Progenitor cell of endocrine pancreas (in vitro differentiated cells): ENCODE data around the gene RASAL1. TPM values are rescaled to one million over a fixed set of nuclear protein-coding genes. Genes with fewer than 3 reads are reported as not detected.

Experiments used
- DNase-seq: peaks from one replicate; pipeline ENCODE4 v3.0.0; 2021; ENCODE audit warnings: low spot score; ENCODE audit not compliant: unreplicated experiment
- H3K27ac Mint-ChIP-seq: 2 replicates; pipeline ENCODE4 v1.8.0; 2021; ENCODE audit warnings: mild to moderate bottlenecking, moderate library complexity, mixed read lengths
- H3K27me3 Mint-ChIP-seq: 2 replicates; pipeline ENCODE4 v1.8.0; 2021; ENCODE audit warnings: mixed read lengths
- H3K36me3 Mint-ChIP-seq: 2 replicates; pipeline ENCODE4 v1.8.0; 2022; ENCODE audit warnings: mixed read lengths; ENCODE audit not compliant: insufficient read depth
- H3K4me1 Mint-ChIP-seq: 2 replicates; pipeline ENCODE4 v1.8.0; 2021; ENCODE audit warnings: low read depth, mixed read lengths
- H3K4me3 Mint-ChIP-seq: 2 replicates; pipeline ENCODE4 v1.8.0; 2021; ENCODE audit warnings: low read depth, mild to moderate bottlenecking, moderate library complexity, mixed read lengths
- H3K9me3 Mint-ChIP-seq: 2 replicates; pipeline ENCODE4 v1.8.0; 2021; ENCODE audit warnings: low read depth, mixed read lengths
- total RNA-seq: library from RNA; stranded (reverse); gene quantifications from 2 replicates; pipeline ENCODE4 v1.2.1, GENCODE V29; 2021
- TF ChIP-seq, protein P1 (sequence below): fragments of 200-600 bp; sonication (generic); IDR thresholded peaks from one replicate; pipeline ENCODE4 v1.5.0; 2021; ENCODE audit warnings: antibody characterized with exemption, mild to moderate bottlenecking; ENCODE audit not compliant: unreplicated experiment

RASAL1 gene
- total RNA-seq, 1 donor from 2014 or later: 0.46 TPM

DNA sequence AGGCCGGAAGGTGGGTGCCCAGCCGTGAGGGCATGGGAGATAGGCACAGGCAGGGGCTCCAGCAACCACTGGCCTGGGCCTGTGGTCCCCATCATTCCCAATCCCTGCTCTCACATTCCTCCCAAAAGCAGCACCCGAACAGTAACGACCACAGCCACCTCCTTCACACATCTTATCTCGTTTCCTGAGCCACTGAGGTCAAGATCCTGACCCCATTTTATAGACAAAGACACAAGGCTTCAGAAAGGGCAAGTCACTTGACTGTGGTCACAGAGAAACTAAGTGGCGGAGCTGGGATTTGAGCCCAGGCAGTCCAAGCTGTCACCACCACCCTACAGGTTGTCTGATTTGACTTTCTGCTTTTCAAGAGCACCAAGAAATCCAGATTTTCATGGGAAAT lies 40.2 kb downstream of the RASAL1 start:
- no peak overlapping the region for H3K4me3 Mint-ChIP-seq

DNA sequence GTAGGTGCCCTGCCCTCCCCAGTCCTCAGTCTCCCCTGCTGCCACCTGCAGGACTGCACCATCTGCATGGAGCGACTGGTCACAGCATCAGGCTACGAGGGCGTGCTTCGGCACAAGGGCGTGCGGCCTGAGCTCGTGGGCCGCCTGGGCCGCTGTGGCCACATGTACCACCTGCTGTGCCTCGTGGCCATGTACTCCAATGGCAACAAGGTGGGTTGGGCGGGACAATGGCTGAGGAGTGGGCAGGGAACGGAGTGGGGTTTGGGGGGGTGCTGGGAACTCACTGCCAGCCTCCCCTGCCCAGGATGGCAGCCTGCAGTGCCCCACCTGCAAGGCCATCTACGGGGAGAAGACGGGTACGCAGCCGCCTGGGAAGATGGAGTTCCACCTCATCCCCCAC lies 40.8 kb downstream of the RASAL1 start:
- H3K27me3 Mint-ChIP-seq: peaks cover 40% of the 10 kb centered on the region
- DNase-seq: no peak
- no peak overlapping the region for H3K27ac Mint-ChIP-seq
- H3K36me3 Mint-ChIP-seq: no peaks in the 10 kb centered on the region
- TF ChIP-seq, protein P1, sequence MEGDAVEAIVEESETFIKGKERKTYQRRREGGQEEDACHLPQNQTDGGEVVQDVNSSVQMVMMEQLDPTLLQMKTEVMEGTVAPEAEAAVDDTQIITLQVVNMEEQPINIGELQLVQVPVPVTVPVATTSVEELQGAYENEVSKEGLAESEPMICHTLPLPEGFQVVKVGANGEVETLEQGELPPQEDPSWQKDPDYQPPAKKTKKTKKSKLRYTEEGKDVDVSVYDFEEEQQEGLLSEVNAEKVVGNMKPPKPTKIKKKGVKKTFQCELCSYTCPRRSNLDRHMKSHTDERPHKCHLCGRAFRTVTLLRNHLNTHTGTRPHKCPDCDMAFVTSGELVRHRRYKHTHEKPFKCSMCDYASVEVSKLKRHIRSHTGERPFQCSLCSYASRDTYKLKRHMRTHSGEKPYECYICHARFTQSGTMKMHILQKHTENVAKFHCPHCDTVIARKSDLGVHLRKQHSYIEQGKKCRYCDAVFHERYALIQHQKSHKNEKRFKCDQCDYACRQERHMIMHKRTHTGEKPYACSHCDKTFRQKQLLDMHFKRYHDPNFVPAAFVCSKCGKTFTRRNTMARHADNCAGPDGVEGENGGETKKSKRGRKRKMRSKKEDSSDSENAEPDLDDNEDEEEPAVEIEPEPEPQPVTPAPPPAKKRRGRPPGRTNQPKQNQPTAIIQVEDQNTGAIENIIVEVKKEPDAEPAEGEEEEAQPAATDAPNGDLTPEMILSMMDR: no peak
- no peak overlapping the region for H3K4me3 Mint-ChIP-seq
- no peaks in the 10 kb centered on the region for H3K9me3 Mint-ChIP-seq
- H3K4me1 Mint-ChIP-seq: peaks cover 2% of the 10 kb centered on the region

More for the DNA sequence above, 40.2 kb downstream of the RASAL1 start:
- TF ChIP-seq, protein P1: no peak
- peaks cover 2% of the 10 kb centered on the region for H3K4me1 Mint-ChIP-seq
- DNase-seq: no peak
- H3K9me3 Mint-ChIP-seq: no peaks in the 10 kb centered on the region
- H3K27me3 Mint-ChIP-seq: peaks cover 36% of the 10 kb centered on the region
- no peaks in the 10 kb centered on the region for H3K36me3 Mint-ChIP-seq
- no peak overlapping the region for H3K27ac Mint-ChIP-seq

DNA sequence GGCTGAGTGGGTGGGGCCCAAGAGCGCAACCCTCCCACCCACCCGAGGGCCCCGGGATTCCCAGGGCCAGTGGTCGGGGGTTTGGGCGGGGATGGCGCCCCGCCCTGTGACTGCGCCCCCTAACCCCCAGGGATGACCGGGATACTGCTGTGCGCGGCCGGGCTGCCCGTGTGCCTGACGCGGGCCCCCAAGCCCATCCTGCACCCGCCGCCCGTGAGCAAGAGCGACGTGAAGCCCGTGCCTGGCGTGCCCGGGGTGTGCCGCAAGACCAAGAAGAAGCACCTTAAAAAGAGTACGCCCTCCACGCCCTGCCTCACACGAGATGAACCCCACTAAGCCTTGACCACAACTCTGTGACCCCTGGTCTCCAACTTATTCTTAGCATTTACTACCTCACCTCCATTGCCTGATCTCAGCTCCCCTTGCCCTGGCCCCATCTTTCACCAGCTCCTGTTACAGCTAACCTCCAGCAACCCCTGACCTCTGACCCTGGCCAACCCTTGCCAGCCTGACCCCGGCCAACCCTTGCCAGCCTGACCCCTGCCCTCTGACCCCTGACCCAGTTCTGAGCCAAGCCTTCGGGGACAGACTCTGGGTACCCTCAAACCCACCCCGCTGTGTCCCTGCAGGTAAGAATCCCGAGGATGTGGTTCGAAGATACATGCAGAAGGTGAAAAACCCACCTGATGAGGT lies 42.0 kb downstream of the RASAL1 start:
- TF ChIP-seq, protein P1: no peak
- Mint-ChIP-seq H3K4me1 (peaks cover 2% of the 10 kb centered on the region), H3K4me3 (no peak overlapping the region), H3K27ac (no peak overlapping the region), H3K9me3 (no peaks in the 10 kb centered on the region), H3K27me3 (peaks cover 42% of the 10 kb centered on the region), H3K36me3 (no peaks in the 10 kb centered on the region)
- no peak for DNase-seq

DNA sequence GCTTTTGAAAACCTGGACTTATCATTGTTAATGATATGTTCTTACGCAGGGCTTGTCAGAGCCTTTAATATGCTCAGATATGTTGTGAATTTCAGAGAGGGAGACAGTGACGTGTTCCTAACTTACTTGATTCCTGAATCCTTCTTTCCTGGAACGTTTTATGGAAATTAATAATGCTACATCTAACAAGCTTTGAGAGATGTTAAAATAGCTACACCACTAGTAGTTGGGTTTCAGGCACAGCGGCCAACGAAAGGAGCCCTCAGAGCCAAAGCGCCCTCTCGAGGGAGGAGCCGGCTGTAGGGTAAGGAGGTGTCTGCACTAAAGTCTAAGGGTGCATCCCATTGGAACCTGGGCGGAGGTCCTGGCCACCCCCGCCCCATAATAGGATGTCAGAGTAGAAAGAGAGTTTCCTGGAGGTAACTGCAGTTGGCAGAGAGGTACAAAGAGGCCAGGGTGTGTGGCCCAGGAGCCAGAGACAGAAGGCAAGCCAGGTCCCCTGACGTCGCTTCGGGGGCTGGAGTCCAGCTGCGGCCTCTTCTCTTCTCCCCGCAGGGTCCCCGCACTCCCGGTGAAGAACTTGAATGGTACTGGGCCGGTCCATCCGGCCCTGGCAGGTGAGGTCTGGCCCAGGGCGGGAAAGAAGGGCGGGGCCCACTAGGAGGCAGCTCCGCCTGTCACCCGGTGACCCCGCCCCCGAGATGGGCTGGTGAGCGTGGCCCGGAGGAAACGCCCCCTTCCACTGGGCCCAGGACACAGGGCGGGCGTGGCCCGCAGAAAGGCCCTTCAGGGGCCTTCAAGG lies 42.8 kb downstream of the RASAL1 start:
- Mint-ChIP-seq H3K36me3 (no peaks in the 10 kb centered on the region), H3K27ac (peak overlapping the region; percentile 62), H3K9me3 (no peaks in the 10 kb centered on the region), H3K4me3 (peak overlapping the region; percentile 58), H3K27me3 (peaks cover 46% of the 10 kb centered on the region), H3K4me1 (peaks cover 2% of the 10 kb centered on the region)
- TF ChIP-seq, protein P1: peak; percentile 14
- peak; percentile 34 for DNase-seq

DNA sequence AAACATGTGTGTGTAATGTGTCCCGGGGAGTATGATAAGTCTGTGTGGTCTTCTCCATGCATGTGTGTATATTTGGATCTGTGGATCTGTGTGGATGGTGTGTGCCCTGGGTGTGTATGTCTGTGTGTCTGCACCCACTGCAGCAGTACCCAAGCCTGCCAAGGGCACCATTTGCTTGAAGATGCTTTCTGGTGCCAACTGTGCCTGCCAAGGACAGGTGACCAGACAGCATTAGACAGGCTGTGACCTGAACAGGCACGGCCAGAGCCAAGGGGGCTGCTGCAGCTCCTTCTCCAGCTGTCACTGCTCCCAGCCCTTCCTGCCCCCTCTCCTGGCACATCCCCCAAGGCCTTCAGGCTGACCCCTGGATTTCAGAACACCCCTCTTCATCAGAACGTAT lies 44.1 kb downstream of the RASAL1 start:
- Mint-ChIP-seq H3K9me3 (no peaks in the 10 kb centered on the region), H3K4me3 (no peak overlapping the region), H3K36me3 (no peaks in the 10 kb centered on the region), H3K27me3 (peaks cover 46% of the 10 kb centered on the region), H3K4me1 (peaks cover 8% of the 10 kb centered on the region), H3K27ac (no peak overlapping the region)
- DNase-seq: no peak
- TF ChIP-seq, protein P1: no peak
